Aorta (tissue), 5 donors: ENCODE data around the gene TBX19. TPM values are rescaled to one million over a fixed set of nuclear protein-coding genes. Genes with fewer than 3 reads are reported as not detected.

Source experiments
- ATAC-seq: fragments of 200-7000 bp; cut with Tn5 transposase; one replicate; pipeline ENCODE4 v1.9.1; 2022; ENCODE audit warnings: moderate library complexity; ENCODE audit not compliant: low FRiP score
- DNase-seq, 2 donors: peaks; one replicate each; pipeline ENCODE4 v3.0.0-alpha.2; 2020
- H3K27ac ChIP-seq, 2 donors: one replicate each; pipeline ENCODE4 v1.5.1; 2013; ENCODE audit warnings: low read length in 2 of 2, mild to moderate bottlenecking in 2 of 2, moderate library complexity in 2 of 2, control low read depth in 1 of 2, inconsistent platforms in 1 of 2, low read depth in 1 of 2
- H3K27me3 ChIP-seq, 2 donors: one replicate each; pipeline ENCODE4 v1.6.1; 2013; ENCODE audit warnings: control low read depth in 1 of 2, low read length in 1 of 2, mild to moderate bottlenecking in 1 of 2, moderate library complexity in 1 of 2; ENCODE audit not compliant: insufficient read depth in 2 of 2, control insufficient read depth in 1 of 2
- H3K36me3 ChIP-seq, 2 donors: one replicate each; pipeline ENCODE4 v1.6.1; 2013; ENCODE audit warnings: control low read depth in 1 of 2, low read length in 1 of 2, mild to moderate bottlenecking in 1 of 2; ENCODE audit not compliant: insufficient read depth in 2 of 2, control insufficient read depth in 1 of 2
- H3K4me1 ChIP-seq, 2 donors: one replicate each; pipeline ENCODE4 v1.6.1; 2013; ENCODE audit warnings: low read length in 2 of 2, control low read depth in 1 of 2, mild to moderate bottlenecking in 1 of 2, moderate library complexity in 1 of 2; ENCODE audit not compliant: insufficient read depth in 2 of 2, control insufficient read depth in 1 of 2
- H3K4me3 ChIP-seq, 2 donors: one replicate each; pipeline ENCODE4 v1.5.1; 2013; ENCODE audit warnings: low read length in 2 of 2, control low read depth in 1 of 2, mild to moderate bottlenecking in 1 of 2
- H3K9me3 ChIP-seq: one replicate; pipeline ENCODE4 v1.6.1; 2013; ENCODE audit warnings: mild to moderate bottlenecking, low read length; ENCODE audit not compliant: control insufficient read depth
- WGBS, 2 donors: extraction: QIAGEN DNeasy Blood & Tissue Kit; methylation state at CpG; one replicate each; pipeline ENCODE4 v1.1.7; 2013; 5-methylcytosine and 5-hydroxymethylcytosine counted together
- intact Hi-C, 2 donors: fragments of 100-400 bp; cut with DNase I; formaldehyde crosslinking; loops; one replicate each; pipeline versions ENCODE4 v1.14.2 to v1.15.0; 2022
- polyA plus RNA-seq, 2 donors: library from polyadenylated mRNA; stranded (reverse); fragments of 200-250 nt; gene quantifications; one replicate each; pipeline ENCODE4 v1.2.3, GENCODE V29; 2013
- total RNA-seq, 2 donors: library from RNA; stranded (reverse); fragmentation: NEBNext Ultra II Directional; extraction: Animal tissue kit (Norgen Biotek cat#: 25700); gene quantifications; one replicate each; pipeline ENCODE4 v1.2.1, GENCODE V29; 2021
- donor health status: healthy with polysubstance abuse.
- donor health status: Bipolar disorder and iron deficiency.
- donor health status: DM: no; HTN: no; CAD: no.
- donor health status: DM: no; HTN: no; CAD: no.
- donor health status: DM: yes; HTN: yes; CAD: no.

Gene TBX19
- total and polyA plus RNA-seq, 4 donors = 0.50 to 8.8 (median 4.8) TPM

GRCh38 chr1:168265596-168265995, 15.1 kb upstream of the TBX19 start:
- Histone ChIP-seq H3K36me3 (no peaks in the 10 kb centered on the region), H3K4me3 (no peak overlapping the region), H3K4me1 (peaks cover 5 to 6% of the 10 kb centered on the region in 2 donors), H3K9me3 (no peaks in the 10 kb centered on the region), H3K27ac (no peak overlapping the region), H3K27me3 (no peaks in the 10 kb centered on the region)
- intact Hi-C loops = no loop called here
- 95 to 100% methylated on average over 1 of the region's 1 CpG for WGBS, 2 donors
- no peak for ATAC-seq
- no peak for DNase-seq

GRCh38 chr1:168266644-168267186, 14.0 kb upstream of the TBX19 start:
- Histone ChIP-seq H3K9me3 (no peaks in the 10 kb centered on the region), H3K4me3 (no peak overlapping the region), H3K27ac (no peak overlapping the region), H3K4me1 (peaks cover 0 to 2% of the 10 kb centered on the region in 2 donors), H3K27me3 (no peaks in the 10 kb centered on the region), H3K36me3 (no peaks in the 10 kb centered on the region)
- intact Hi-C loops = no loop called here
- 83 to 86% methylated on average over 6 of the region's 6 CpGs for WGBS, 2 donors
- DNase-seq = no peak
- no peak for ATAC-seq

- Histone ChIP-seq H3K36me3 (no peaks in the 10 kb centered on the region), H3K27ac (no peak overlapping the region), H3K4me3 (no peak overlapping the region), H3K9me3 (no peaks in the 10 kb centered on the region), H3K4me1 (peaks cover 0 to 2% of the 10 kb centered on the region in 2 donors), H3K27me3 (no peaks in the 10 kb centered on the region)
- intact Hi-C loops = no loop called here
- 93 to 94% methylated on average over 1 of the region's 1 CpG for WGBS, 2 donors
- DNase-seq (no peak), ATAC-seq (no peak)
Observed at GRCh38 chr1:168271636-168272035, 9.0 kb upstream of the TBX19 start.

GRCh38 chr1:168273575-168273974, 7.1 kb upstream of the TBX19 start:
- no peaks in the 10 kb centered on the region for H3K9me3 ChIP-seq
- no peaks in the 10 kb centered on the region for H3K27me3 ChIP-seq
- no peak for ATAC-seq
- no peak overlapping the region for H3K27ac ChIP-seq
- no peak overlapping the region for H3K4me3 ChIP-seq
- DNase-seq = no peak
- 7 to 11% methylated on average over 1 of the region's 1 CpG for WGBS, 2 donors
- intact Hi-C loops = no loop called here
- peaks cover 0 to 1% of the 10 kb centered on the region in 2 donors for H3K4me1 ChIP-seq
- no peaks in the 10 kb centered on the region for H3K36me3 ChIP-seq

- Histone ChIP-seq H3K27me3 (no peaks in the 10 kb centered on the region), H3K36me3 (no peaks in the 10 kb centered on the region), H3K9me3 (no peaks in the 10 kb centered on the region), H3K27ac (no peak overlapping the region), H3K4me3 (no peak overlapping the region), H3K4me1 (peaks cover 0 to 2% of the 10 kb centered on the region in 2 donors)
- 87 to 91% methylated on average over 1 of the region's 1 CpG for WGBS, 2 donors
- DNase-seq (no peak), ATAC-seq (no peak)
- intact Hi-C loops = no loop called here
Observed at GRCh38 chr1:168279253-168279652, 1.4 kb upstream of the TBX19 start.

GRCh38 chr1:168281603-168282325, 1.1 kb downstream of the TBX19 start:
- ATAC-seq (no peak), DNase-seq (no peak)
- H3K4me3 ChIP-seq = no peak overlapping the region
- no peaks in the 10 kb centered on the region for H3K9me3 ChIP-seq
- H3K27me3 ChIP-seq = no peaks in the 10 kb centered on the region
- WGBS, 2 donors = 83 to 91% methylated on average over 11 of the region's 11 CpGs
- no peaks in the 10 kb centered on the region for H3K36me3 ChIP-seq
- H3K4me1 ChIP-seq = peaks cover 2 to 7% of the 10 kb centered on the region in 2 donors
- intact Hi-C loops = no loop called here
- no peak overlapping the region for H3K27ac ChIP-seq

GRCh38 chr1:168285521-168285790, 4.8 kb downstream of the TBX19 start:
- Histone ChIP-seq H3K27ac (no peak overlapping the region), H3K4me1 (peaks cover 0 to 10% of the 10 kb centered on the region in 2 donors), H3K36me3 (no peaks in the 10 kb centered on the region), H3K4me3 (no peak overlapping the region), H3K9me3 (no peaks in the 10 kb centered on the region), H3K27me3 (no peaks in the 10 kb centered on the region)
- DNase-seq (no peak), ATAC-seq (no peak)
- intact Hi-C loops = no loop called here

GRCh38 chr1:168285971-168286927, 5.6 kb downstream of the TBX19 start:
- no peak for DNase-seq
- 82 to 95% methylated on average over 4 of the region's 4 CpGs for WGBS, 2 donors

More at GRCh38 chr1:168285971-168286927, 5.6 kb downstream of the TBX19 start:
- no peak for ATAC-seq
- Histone ChIP-seq H3K4me3 (no peak overlapping the region), H3K27me3 (no peaks in the 10 kb centered on the region), H3K36me3 (peaks cover 0 to under 1% of the 10 kb centered on the region in 2 donors), H3K9me3 (no peaks in the 10 kb centered on the region), H3K27ac (no peak overlapping the region), H3K4me1 (peaks cover 0 to 10% of the 10 kb centered on the region in 2 donors)
- intact Hi-C loops = no loop called here
